DMS114 treated with DMSO at 0.1 percent for 48 hours (cell line): ENCODE results near the gene TEAD3.

ENCODE experiments used
- DNase-seq: peaks from one replicate; lab custom pipeline; 2025; ENCODE audit not compliant: unreplicated experiment; lab: John Stamatoyannopoulos, UW

The TEAD3 gene

GRCh38 chr6:35427435-35427834 is 69.4 kb downstream of the TEAD3 start:
- DNase-seq: no peak

GRCh38 chr6:35426074-35426473 is 70.8 kb downstream of the TEAD3 start:
- DNase-seq: no peak

GRCh38 chr6:35425284-35425683 is 71.6 kb downstream of the TEAD3 start:
- DNase-seq: no peak
